Type B pancreatic cell (in vitro differentiated cells): ENCODE data around the gene RELB. TPM values are rescaled to one million over a fixed set of nuclear protein-coding genes. Genes with fewer than 3 reads are reported as not detected.
"Not testable (repeated sequence)": the region's sequence is repeated elsewhere in the genome, so short reads cannot be mapped to it uniquely, and the experiment has no call there.

Experiments used
- DNase-seq: peaks from one replicate; pipeline ENCODE4 v3.0.0; 2021; ENCODE audit warnings: mixed read lengths; ENCODE audit not compliant: unreplicated experiment; ENCODE audit errors: extremely low spot score
- H3K27ac Mint-ChIP-seq: 2 replicates; pipeline ENCODE4 v1.8.0; 2021; ENCODE audit warnings: mild to moderate bottlenecking, mixed read lengths
- H3K27me3 Mint-ChIP-seq: 2 replicates; pipeline ENCODE4 v1.8.0; 2021; ENCODE audit warnings: mixed read lengths
- H3K36me3 Mint-ChIP-seq: 2 replicates; pipeline ENCODE4 v1.8.0; 2021; ENCODE audit warnings: mixed read lengths
- H3K4me1 Mint-ChIP-seq: one replicate; pipeline ENCODE4 v1.8.0; 2021; ENCODE audit warnings: mixed read lengths; ENCODE audit not compliant: unreplicated experiment
- H3K4me3 Mint-ChIP-seq: 2 replicates; pipeline ENCODE4 v1.8.0; 2021; ENCODE audit warnings: mild to moderate bottlenecking, mixed read lengths
- H3K9me3 Mint-ChIP-seq: 2 replicates; pipeline ENCODE4 v1.8.0; 2021; ENCODE audit warnings: mixed read lengths
- total RNA-seq: library from RNA; stranded (reverse); gene quantifications from 2 replicates; pipeline ENCODE4 v1.2.1, GENCODE V29; 2021; ENCODE audit warnings: low replicate concordance
- TF ChIP-seq, protein P1 (sequence below): fragments of 200-600 bp; sonication (generic); conservative IDR thresholded peaks from 2 replicates; pipeline ENCODE4 v1.5.0; 2021; ENCODE audit warnings: antibody characterized with exemption, mild to moderate bottlenecking

The RELB gene
- total RNA-seq, 1 donor from 2014 or later = 6.9 TPM

DNA sequence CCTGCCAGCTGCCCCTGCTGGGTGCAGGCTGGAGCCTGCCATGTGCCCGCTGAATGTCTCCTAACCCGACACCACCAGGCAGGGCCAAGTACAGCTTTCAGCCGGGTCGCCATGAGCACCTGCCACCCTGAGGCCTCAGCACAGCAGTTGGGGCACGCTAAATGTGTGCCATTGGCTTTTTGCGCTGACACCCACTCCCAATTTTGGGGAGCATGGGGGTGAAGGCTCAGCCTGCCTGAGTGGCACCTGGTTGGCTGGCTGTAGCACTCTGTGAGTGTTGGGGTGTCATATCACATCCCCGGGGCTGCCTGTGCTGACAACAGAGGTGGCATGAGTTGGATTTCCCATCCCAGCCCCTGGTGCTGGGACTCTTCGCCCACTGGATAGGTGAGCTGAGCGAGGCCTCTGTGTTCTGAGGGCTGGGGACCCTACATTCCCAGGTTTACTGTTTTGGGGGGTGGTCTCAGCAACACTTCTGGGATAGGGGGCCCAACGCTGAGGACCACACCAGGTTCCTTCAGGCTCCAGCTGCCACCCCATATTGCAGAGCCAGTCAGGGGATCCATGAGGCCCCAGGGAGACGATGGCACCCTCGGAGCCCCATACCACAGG, 7.2 kb upstream of the RELB start:
- Mint-ChIP-seq H3K36me3 (peaks cover 5% of the 10 kb centered on the region), H3K27me3 (no peaks in the 10 kb centered on the region), H3K4me1 (no peaks in the 10 kb centered on the region), H3K27ac (no peak overlapping the region), H3K4me3 (no peak overlapping the region), H3K9me3 (no peaks in the 10 kb centered on the region)
- DNase-seq = no peak
- TF ChIP-seq, protein P1, sequence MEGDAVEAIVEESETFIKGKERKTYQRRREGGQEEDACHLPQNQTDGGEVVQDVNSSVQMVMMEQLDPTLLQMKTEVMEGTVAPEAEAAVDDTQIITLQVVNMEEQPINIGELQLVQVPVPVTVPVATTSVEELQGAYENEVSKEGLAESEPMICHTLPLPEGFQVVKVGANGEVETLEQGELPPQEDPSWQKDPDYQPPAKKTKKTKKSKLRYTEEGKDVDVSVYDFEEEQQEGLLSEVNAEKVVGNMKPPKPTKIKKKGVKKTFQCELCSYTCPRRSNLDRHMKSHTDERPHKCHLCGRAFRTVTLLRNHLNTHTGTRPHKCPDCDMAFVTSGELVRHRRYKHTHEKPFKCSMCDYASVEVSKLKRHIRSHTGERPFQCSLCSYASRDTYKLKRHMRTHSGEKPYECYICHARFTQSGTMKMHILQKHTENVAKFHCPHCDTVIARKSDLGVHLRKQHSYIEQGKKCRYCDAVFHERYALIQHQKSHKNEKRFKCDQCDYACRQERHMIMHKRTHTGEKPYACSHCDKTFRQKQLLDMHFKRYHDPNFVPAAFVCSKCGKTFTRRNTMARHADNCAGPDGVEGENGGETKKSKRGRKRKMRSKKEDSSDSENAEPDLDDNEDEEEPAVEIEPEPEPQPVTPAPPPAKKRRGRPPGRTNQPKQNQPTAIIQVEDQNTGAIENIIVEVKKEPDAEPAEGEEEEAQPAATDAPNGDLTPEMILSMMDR = no peak

- Mint-ChIP-seq H3K9me3 (no peaks in the 10 kb centered on the region), H3K36me3 (no peaks in the 10 kb centered on the region), H3K4me1 (peaks cover 10% of the 10 kb centered on the region), H3K4me3 (no peak overlapping the region), H3K27ac (no peak overlapping the region), H3K27me3 (no peaks in the 10 kb centered on the region)
- TF ChIP-seq, protein P1 = no peak
- DNase-seq = no peak
Measured at GRCh38 chr19:44998025-44998424, 3.2 kb upstream of the RELB start.

DNA sequence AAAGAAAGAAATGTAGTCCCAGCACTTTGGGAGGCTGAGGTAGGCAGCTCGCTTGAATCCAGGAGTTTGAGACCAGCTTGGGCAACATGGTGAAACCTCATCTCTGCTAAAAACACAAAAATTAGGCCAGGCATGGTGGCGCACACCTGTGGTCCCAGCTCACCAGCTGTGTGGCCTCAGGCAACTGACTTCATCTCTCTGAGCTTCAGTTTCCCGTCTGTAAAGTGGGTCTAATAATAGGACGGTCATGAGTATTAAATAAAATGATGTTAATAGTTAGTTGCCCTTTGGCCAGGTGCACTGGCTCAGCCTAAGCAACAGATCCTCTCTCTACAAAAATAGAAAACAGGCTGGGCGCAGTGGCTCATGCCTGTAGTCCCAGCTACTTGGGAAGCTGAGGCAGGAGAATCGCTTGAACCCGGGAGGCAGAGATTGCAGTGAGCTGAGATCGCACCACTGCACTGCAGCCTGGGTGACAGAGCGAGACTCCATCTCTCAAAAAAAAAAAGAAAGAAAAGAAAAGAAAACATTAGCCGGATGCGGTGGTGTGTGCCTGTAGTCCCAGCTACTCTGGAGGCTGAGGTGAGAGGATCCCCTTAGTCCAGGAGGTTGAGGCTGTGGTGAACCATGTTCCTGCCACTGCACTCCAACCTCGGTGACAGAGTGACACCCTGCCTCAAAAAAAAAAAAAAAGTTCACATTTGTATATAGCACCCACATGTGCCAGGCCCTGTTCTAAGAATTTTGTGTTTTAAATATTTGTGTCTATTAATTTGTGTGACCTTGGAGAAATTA, 1.9 kb upstream of the RELB start:
- not testable (repeated sequence) for H3K4me1 Mint-ChIP-seq, H3K4me3 Mint-ChIP-seq, H3K27me3 Mint-ChIP-seq, H3K9me3 Mint-ChIP-seq, DNase-seq, H3K36me3 Mint-ChIP-seq
- H3K27ac Mint-ChIP-seq = peak overlapping the region; percentile 84

DNA sequence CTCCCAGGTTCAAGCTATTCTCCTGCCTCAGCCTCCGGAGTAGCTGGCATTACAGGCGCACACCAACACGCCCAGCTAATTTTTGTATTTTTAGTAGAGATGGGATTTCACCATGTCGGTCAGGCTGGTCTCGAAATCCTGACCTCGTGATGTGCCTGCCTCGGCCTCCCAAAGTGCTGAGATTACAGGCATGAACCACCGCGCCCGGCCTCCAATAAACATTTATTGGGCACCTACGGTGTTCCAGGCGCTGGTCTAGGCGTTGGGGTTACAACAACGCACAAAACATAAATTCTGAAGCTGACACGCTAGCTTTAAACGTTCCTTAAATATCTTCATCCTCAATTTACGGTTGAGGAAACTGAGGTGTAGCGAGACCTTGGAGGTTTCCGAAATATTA, 599 bp upstream of the RELB start:
- H3K9me3 Mint-ChIP-seq, H3K36me3 Mint-ChIP-seq, H3K27me3 Mint-ChIP-seq, H3K4me1 Mint-ChIP-seq, DNase-seq: not testable (repeated sequence)
- Mint-ChIP-seq H3K4me3 (peak overlapping the region; percentile 78), H3K27ac (peak overlapping the region; percentile 84)

- Mint-ChIP-seq H3K36me3 (no peaks in the 10 kb centered on the region), H3K4me1 (peaks cover 10% of the 10 kb centered on the region), H3K27me3 (no peaks in the 10 kb centered on the region), H3K4me3 (no peak overlapping the region), H3K9me3 (no peaks in the 10 kb centered on the region), H3K27ac (no peak overlapping the region)
- no peak for DNase-seq
- TF ChIP-seq, protein P1 = no peak
Measured at GRCh38 chr19:45003485-45003884, 2.2 kb downstream of the RELB start.

GRCh38 chr19:45005787-45006186, 4.5 kb downstream of the RELB start:
- no peak for DNase-seq
- H3K9me3 Mint-ChIP-seq = no peaks in the 10 kb centered on the region
- H3K4me3 Mint-ChIP-seq = no peak overlapping the region
- H3K27ac Mint-ChIP-seq = peak overlapping the region; percentile 32
- no peaks in the 10 kb centered on the region for H3K36me3 Mint-ChIP-seq
- H3K27me3 Mint-ChIP-seq = no peaks in the 10 kb centered on the region
- peaks cover 10% of the 10 kb centered on the region for H3K4me1 Mint-ChIP-seq
- TF ChIP-seq, protein P1 = no peak
